ENCODE measurements around the gene GOT2.

DNA sequence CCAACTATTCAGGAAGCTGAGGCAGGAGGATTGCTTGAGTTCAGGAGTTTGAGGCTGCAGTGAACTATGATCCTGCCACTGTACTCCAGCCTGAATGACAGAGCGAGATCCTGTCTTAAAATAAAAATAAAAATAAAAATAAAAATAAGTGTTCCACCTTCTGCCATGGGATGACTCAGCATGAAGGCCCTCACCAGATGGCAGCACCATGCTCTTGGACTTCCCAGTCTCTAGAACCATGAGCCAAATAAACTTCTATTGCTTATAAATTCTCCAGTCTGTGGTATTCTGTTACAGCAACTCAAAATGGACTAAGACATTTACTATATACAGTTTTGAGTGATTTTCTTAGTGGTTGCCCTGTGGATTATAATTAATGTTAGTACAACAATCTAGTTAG is 41.7 kb downstream of the GOT2 start:
- TF ChIP-seq EZH2 (IDR thresholded peaks at IDR 0.05; ENCODE audit: borderline replicate concordance, insufficient read depth, low read depth, low read length, poor library complexity, severe bottlenecking) = no peak
- TF ChIP-seq, protein P1, sequence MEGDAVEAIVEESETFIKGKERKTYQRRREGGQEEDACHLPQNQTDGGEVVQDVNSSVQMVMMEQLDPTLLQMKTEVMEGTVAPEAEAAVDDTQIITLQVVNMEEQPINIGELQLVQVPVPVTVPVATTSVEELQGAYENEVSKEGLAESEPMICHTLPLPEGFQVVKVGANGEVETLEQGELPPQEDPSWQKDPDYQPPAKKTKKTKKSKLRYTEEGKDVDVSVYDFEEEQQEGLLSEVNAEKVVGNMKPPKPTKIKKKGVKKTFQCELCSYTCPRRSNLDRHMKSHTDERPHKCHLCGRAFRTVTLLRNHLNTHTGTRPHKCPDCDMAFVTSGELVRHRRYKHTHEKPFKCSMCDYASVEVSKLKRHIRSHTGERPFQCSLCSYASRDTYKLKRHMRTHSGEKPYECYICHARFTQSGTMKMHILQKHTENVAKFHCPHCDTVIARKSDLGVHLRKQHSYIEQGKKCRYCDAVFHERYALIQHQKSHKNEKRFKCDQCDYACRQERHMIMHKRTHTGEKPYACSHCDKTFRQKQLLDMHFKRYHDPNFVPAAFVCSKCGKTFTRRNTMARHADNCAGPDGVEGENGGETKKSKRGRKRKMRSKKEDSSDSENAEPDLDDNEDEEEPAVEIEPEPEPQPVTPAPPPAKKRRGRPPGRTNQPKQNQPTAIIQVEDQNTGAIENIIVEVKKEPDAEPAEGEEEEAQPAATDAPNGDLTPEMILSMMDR (IDR thresholded peaks at IDR 0.05) = no peak
